Keratinocyte (primary cell): ENCODE results near the gene THRAP3. TPM values are rescaled to one million over a fixed set of nuclear protein-coding genes. Genes with fewer than 3 reads are reported as not detected.

ENCODE experiments used
- DNase-seq: peaks from one replicate; pipeline ENCODE4 v3.0.0-alpha.2; 2011; ENCODE audit warnings: low read depth, missing footprints, low spot score
- FAIRE-seq: peaks from 2 replicates; lab custom pipeline; 2011; peaks lifted over from hg19 to GRCh38; lab: Jason Lieb, UNC
- H2AFZ ChIP-seq: 2 replicates; pipeline ENCODE4 v1.6.0; 2012; ENCODE audit warnings: low read length, control low read depth, inconsistent platforms; ENCODE audit not compliant: control insufficient read depth
- H3K27ac ChIP-seq: 2 replicates; pipeline ENCODE4 v1.5.1; 2011; ENCODE audit warnings: low read length; ENCODE audit not compliant: control insufficient read depth, insufficient read depth
- H3K27me3 ChIP-seq: 3 replicates; pipeline ENCODE4 v1.6.0; 2011; ENCODE audit warnings: low read length; ENCODE audit not compliant: control insufficient read depth, insufficient read depth; ENCODE audit errors: extremely low read depth
- H3K36me3 ChIP-seq, 2 experiments: 2 replicates in 1 of 2; 3 replicates in 1 of 2; pipeline ENCODE4 v1.5.1; 2011; ENCODE audit warnings: low read length in 2 of 2, mild to moderate bottlenecking in 1 of 2; ENCODE audit not compliant: control insufficient read depth in 2 of 2, insufficient read depth in 2 of 2; ENCODE audit errors: extremely low read depth in 1 of 2
- H3K4me1 ChIP-seq: 3 replicates; pipeline ENCODE4 v1.5.1; 2011; ENCODE audit warnings: low read length; ENCODE audit not compliant: control insufficient read depth, insufficient read depth; ENCODE audit errors: extremely low read depth
- H3K4me2 ChIP-seq: 3 replicates; pipeline ENCODE4 v1.6.0; 2011; ENCODE audit warnings: low read depth, low read length; ENCODE audit not compliant: control insufficient read depth, insufficient read depth; ENCODE audit errors: extremely low read depth
- H3K4me3 ChIP-seq, 3 experiments: fragments of 200-600 bp in 1 of 3; sonication (generic) in 1 of 3; 2 replicates in 2 of 3; 3 replicates in 1 of 3; pipeline ENCODE4 v1.5.1; 2011 to 2016; ENCODE audit warnings: low read length in 3 of 3, mild to moderate bottlenecking in 3 of 3, control low read depth in 2 of 3, inconsistent platforms in 1 of 3, low read depth in 1 of 3, mixed read lengths in 1 of 3, mixed run types in 1 of 3, moderate library complexity in 1 of 3; ENCODE audit not compliant: control insufficient read depth in 2 of 3, insufficient read depth in 2 of 3; ENCODE audit errors: extremely low read depth in 1 of 3
- H3K79me2 ChIP-seq: 2 replicates; pipeline ENCODE4 v1.6.0; 2012; ENCODE audit warnings: low read length; ENCODE audit not compliant: control insufficient read depth, insufficient read depth
- H3K9ac ChIP-seq: 3 replicates; pipeline ENCODE4 v1.6.0; 2011; ENCODE audit warnings: low read length; ENCODE audit not compliant: control insufficient read depth, insufficient read depth; ENCODE audit errors: extremely low read depth
- H3K9me1 ChIP-seq: 3 replicates; pipeline ENCODE4 v1.6.0; 2011; ENCODE audit warnings: low read length; ENCODE audit not compliant: control insufficient read depth, insufficient read depth; ENCODE audit errors: extremely low read depth
- H3K9me3 ChIP-seq: 2 replicates; pipeline ENCODE4 v1.5.1; 2012; ENCODE audit warnings: low read depth, low read length; ENCODE audit not compliant: control insufficient read depth
- H4K20me1 ChIP-seq: 3 replicates; pipeline ENCODE4 v1.6.0; 2011; ENCODE audit warnings: low read length; ENCODE audit not compliant: control insufficient read depth, insufficient read depth; ENCODE audit errors: extremely low read depth
- CTCF ChIP-seq, 3 experiments: IDR thresholded peaks in 1 of 3; conservative IDR thresholded peaks in 1 of 3; optimal IDR thresholded peaks in 1 of 3; 2 replicates in 2 of 3; 3 replicates in 1 of 3; pipeline versions ENCODE3 to v1.5.1; 2011; ENCODE audit warnings: low read length in 3 of 3, mild to moderate bottlenecking in 3 of 3, moderate library complexity in 2 of 3, control low read depth in 1 of 3, inconsistent platforms in 1 of 3; ENCODE audit not compliant: insufficient read depth in 2 of 3; ENCODE audit errors: extremely low read depth in 1 of 3
- EZH2 ChIP-seq: IDR thresholded peaks from one replicate; pipeline ENCODE4 v1.6.1; 2012; ENCODE audit warnings: inconsistent platforms, mild to moderate bottlenecking, low read length, moderate library complexity
- dilution Hi-C: fragments of 300-500 bp; cut with MboI; formaldehyde crosslinking; loops from one replicate; pipeline ENCODE4 v1.7.0; 2020; ENCODE audit warnings: low sequenced_read_pairs; ENCODE audit not compliant: extremely low pct_ligation_motif_present
- polyA plus RNA-seq, 5 experiments: library from polyadenylated mRNA; depleted of rRNA in 3 of 5; stranded (reverse) in 3 of 5; stranded (forward) in 1 of 5; unstranded in 1 of 5; fragments of >200 nt; gene quantifications; 1 replicate in 1 of 5; 2 replicates in 3 of 5; 3 replicates in 1 of 5; pipeline versions ENCODE4 v1.2.1 to v1.2.3, GENCODE V29; 2011 to 2012; ENCODE audit warnings: missing spikeins in 2 of 5, low read depth in 1 of 5, low replicate concordance in 1 of 5

Gene THRAP3
- polyA plus RNA-seq, 1 donor (not counting 4 experiments of a cell fraction or from before 2014, with no cell fraction given), result 79.6 TPM

DNA sequence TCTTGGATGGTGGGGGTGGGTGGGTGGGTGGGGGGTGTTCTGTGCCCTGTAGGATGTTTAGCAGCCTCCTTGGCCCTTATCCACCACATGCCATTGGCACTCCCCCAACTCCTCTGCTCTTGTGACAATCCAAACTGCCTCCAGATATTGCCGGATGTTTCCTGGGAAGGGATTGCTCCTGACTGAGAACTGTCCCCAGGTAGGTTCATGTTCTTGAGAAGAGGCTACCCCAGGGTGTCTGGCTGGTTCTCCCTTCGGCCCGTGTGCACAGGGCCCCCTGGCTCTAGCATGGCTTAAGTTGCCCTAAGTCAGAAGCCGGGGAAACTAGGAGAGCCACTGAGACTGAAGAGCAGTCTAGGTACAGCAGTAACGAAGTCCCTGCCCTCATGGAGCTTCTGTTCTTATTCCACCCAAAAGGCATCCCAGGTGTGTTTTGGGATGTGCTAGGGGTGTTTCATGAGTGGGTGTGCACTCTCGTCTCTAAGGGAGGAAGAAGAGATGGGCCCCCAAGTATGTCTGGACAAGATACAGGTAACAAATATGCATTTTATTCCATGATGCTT is 19.8 kb upstream of the THRAP3 start:
- no peak overlapping the region for H2AFZ ChIP-seq
- dilution Hi-C loops, result no loop called here
- no peak for DNase-seq

DNA sequence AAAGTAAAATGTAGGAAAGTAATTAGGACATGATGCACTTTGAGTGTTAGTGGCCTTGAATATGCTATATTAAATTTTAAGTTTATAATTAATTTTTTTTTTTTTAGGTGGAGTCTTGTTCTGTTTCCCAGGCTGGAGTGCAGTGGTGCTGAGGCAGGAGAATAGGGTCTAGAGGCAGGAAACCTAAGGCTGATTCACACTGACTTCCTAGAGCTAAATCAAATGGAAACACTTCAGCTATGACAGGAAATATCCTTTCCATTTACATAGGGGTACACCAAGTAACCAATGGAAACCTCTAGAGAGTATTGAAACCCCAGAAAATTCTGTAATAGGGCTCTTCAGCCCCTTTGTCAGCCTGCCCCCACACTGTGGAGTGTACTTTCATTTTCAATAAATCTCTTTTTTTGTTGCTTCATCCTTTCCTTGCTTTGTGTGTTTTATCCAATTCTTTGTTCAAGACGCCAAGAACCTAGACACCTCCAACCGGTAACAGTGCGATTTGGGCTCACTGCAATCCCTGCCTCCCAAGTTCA is 17.9 kb upstream of the THRAP3 start:
- no peak overlapping the region for H3K27ac ChIP-seq
- TF ChIP-seq EZH2 (no peak), CTCF (optimal IDR thresholded peaks at IDR 0.05 in 1 of 3, IDR thresholded peaks at IDR 0.05 in 1 of 3, conservative IDR thresholded peaks at IDR 0.05 in 1 of 3; ENCODE audit: extremely low read depth in 1 of 3, insufficient read depth in 2 of 3, low read length in 3 of 3) (no peak)

More for the DNA sequence above, 19.8 kb upstream of the THRAP3 start:
- Histone ChIP-seq H3K9me3 (no peaks in the 10 kb centered on the region), H3K27ac (no peak overlapping the region), H3K9ac (no peak overlapping the region), H3K4me1 (peaks cover 21% of the 10 kb centered on the region), H4K20me1 (no peaks in the 10 kb centered on the region), H3K9me1 (no peaks in the 10 kb centered on the region), H3K79me2 (no peaks in the 10 kb centered on the region), H3K4me3 (no peak overlapping the region), H3K36me3 (no peaks in the 10 kb centered on the region), H3K4me2 (no peak overlapping the region), H3K27me3 (no peaks in the 10 kb centered on the region)
- FAIRE-seq, result no peak
- no peak for TF ChIP-seq CTCF (optimal IDR thresholded peaks at IDR 0.05 in 1 of 3, IDR thresholded peaks at IDR 0.05 in 1 of 3, conservative IDR thresholded peaks at IDR 0.05 in 1 of 3; ENCODE audit: extremely low read depth in 1 of 3, insufficient read depth in 2 of 3, low read length in 3 of 3)
- no peak for TF ChIP-seq EZH2

More for the DNA sequence above, 17.9 kb upstream of the THRAP3 start:
- no peaks in the 10 kb centered on the region for H4K20me1 ChIP-seq
- DNase-seq (no peak), FAIRE-seq (no peak)
- H3K9me1 ChIP-seq, result no peaks in the 10 kb centered on the region
- H3K27me3 ChIP-seq, result no peaks in the 10 kb centered on the region
- H3K4me2 ChIP-seq, result no peak overlapping the region
- peaks cover 5% of the 10 kb centered on the region for H3K4me1 ChIP-seq
- no peaks in the 10 kb centered on the region for H3K9me3 ChIP-seq
- no peak overlapping the region for H2AFZ ChIP-seq
- no peak overlapping the region for H3K9ac ChIP-seq
- H3K79me2 ChIP-seq, result no peaks in the 10 kb centered on the region
- H3K36me3 ChIP-seq, result no peaks in the 10 kb centered on the region
- no peak overlapping the region for H3K4me3 ChIP-seq
- dilution Hi-C loops, result no loop called here
